ENCODE results near the gene TIMP3. TPM values are rescaled to one million over a fixed set of nuclear protein-coding genes. Genes with fewer than 3 reads are reported as not detected.

The TIMP3 gene
- total and polyA plus RNA-seq, 5 donors = 412 to 893 (median 524) TPM

DNA sequence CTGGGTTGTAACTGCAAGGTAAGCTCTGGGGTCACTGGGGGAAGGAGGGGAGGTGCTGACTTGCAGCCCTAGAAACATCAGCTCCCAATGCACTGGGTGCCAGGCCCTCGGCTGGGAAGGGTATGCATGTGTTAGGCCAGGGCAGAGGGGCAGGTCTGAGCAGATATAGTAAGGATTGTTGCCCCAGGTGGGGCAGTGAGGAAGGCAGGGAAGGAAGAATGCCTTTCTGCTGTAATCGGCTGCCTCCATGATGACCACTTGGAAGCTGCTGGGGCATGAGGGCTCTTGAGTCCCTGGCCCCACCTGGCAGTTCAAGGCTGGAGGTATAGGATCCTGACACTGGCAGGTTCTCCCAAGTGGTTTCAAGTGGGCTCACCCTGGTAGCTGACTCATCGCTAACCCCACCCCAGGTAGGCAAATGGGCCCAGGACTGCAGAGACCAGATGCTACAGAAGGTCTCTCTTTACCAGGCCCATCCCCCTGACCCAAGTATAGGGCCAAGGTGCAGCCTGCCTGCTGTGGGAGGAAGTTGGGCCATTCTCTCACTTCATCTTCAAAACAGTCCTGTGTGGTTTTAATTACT is 56.7 kb downstream of the TIMP3 start:
- peaks cover 9% of the 10 kb centered on the region for H3K4me1 ChIP-seq (ENCODE audit: control insufficient read depth, insufficient read depth, low read length)
- ATAC-seq (no peak), DNase-seq (no peak)
- no peaks in the 10 kb centered on the region for H3K27me3 ChIP-seq (ENCODE audit: control insufficient read depth, insufficient read depth)
- no peak overlapping the region for H3K4me3 ChIP-seq (ENCODE audit: low read length)
- intact Hi-C loops (cut with DNase I) = loop anchor here in 2 of 4 donors (10.0 kb wide), 1 partner anchor 53 kb away; the partner anchor contains the start of gene TIMP3 (in 2 of the 2)
- 81% methylated on average over 3 of the region's 3 CpGs for WGBS
- H3K9me3 ChIP-seq (ENCODE audit: control insufficient read depth, low read length) = no peaks in the 10 kb centered on the region
- H3K27ac ChIP-seq (ENCODE audit: low read length) = no peak overlapping the region

DNA sequence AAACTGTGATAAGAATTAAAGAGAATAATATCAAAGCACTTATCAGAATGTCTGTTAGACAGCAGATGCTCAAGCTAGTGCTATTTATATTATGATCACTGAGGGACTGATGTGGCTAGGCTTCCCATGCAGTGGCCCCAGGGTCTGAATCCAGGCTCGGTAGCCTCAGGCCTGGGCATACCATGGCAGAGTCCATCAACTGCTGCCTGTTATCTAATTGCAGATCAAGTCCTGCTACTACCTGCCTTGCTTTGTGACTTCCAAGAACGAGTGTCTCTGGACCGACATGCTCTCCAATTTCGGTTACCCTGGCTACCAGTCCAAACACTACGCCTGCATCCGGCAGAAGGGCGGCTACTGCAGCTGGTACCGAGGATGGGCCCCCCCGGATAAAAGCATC is 57.5 kb downstream of the TIMP3 start:
- H3K27ac ChIP-seq (ENCODE audit: low read length) = peak overlapping the region; percentile 12
- no peaks in the 10 kb centered on the region for H3K27me3 ChIP-seq (ENCODE audit: control insufficient read depth, insufficient read depth)
- intact Hi-C loops (cut with DNase I) = loop anchor here in 2 of 4 donors (10.0 kb wide), 1 partner anchor 54 kb away; the partner anchor contains the start of gene TIMP3 (in 2 of the 2)
- ATAC-seq (no peak), DNase-seq (no peak)
- H3K9me3 ChIP-seq (ENCODE audit: control insufficient read depth, low read length) = no peaks in the 10 kb centered on the region
- H3K4me3 ChIP-seq (ENCODE audit: low read length) = no peak overlapping the region
- H3K4me1 ChIP-seq (ENCODE audit: control insufficient read depth, insufficient read depth, low read length) = peaks cover 8% of the 10 kb centered on the region
- 78% methylated on average over 9 of the region's 9 CpGs for WGBS

DNA sequence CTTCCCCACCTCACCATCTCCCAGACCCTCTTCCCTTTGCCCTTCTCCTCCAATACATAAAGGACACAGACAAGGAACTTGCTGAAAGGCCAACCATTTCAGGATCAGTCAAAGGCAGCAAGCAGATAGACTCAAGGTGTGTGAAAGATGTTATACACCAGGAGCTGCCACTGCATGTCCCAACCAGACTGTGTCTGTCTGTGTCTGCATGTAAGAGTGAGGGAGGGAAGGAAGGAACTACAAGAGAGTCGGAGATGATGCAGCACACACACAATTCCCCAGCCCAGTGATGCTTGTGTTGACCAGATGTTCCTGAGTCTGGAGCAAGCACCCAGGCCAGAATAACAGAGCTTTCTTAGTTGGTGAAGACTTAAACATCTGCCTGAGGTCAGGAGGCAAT is 58.2 kb downstream of the TIMP3 start:
- DNase-seq = no peak
- H3K4me3 ChIP-seq (ENCODE audit: low read length) = no peak overlapping the region
- peak overlapping the region; percentile 48 for H3K27ac ChIP-seq (ENCODE audit: low read length)
- 76% methylated on average over 1 of the region's 1 CpG for WGBS
- no peak for ATAC-seq
- intact Hi-C loops (cut with DNase I) = loop anchor here in 2 of 4 donors (10.0 kb wide), 1 partner anchor 55 kb away; the partner anchor contains the start of gene TIMP3 (in 2 of the 2)
- H3K27me3 ChIP-seq (ENCODE audit: control insufficient read depth, insufficient read depth) = no peaks in the 10 kb centered on the region
- H3K4me1 ChIP-seq (ENCODE audit: control insufficient read depth, insufficient read depth, low read length) = peaks cover 2% of the 10 kb centered on the region
- no peaks in the 10 kb centered on the region for H3K9me3 ChIP-seq (ENCODE audit: control insufficient read depth, low read length)

DNA sequence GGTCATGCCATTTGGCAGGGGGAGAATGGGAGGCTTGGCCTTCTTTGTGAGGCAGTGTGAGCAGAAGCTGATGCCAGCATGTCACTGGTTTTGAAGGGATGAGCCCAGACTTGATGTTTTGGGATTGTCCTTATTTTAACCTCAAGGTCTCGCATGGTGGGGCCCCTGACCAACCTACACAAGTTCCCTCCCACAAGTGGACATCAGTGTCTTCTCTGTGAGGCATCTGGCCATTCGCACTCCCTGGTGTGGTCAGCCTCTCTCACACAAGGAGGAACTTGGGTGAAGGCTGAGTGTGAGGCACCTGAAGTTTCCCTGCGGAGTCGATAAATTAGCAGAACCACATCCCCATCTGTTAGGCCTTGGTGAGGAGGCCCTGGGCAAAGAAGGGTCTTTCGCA is 59.8 kb downstream of the TIMP3 start:
- H3K27ac ChIP-seq (ENCODE audit: low read length) = no peak overlapping the region
- ATAC-seq = no peak

DNA sequence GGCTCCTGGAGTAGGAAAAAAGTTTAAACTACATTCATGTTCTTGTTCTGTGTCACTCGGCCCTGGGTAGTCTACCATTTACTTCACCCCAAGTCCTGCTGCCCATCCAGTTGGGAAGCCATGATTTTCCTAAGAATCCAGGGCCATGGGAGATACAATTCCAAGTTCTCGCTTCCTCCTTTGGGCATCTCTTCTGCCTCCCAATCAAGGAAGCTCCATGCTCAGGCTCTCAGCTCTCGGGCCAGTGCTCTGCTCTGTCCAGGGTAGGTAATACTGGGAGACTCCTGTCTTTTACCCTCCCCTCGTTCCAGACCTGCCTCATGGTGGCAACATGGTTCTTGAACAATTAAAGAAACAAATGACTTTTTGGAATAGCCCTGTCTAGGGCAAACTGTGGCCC is 60.6 kb downstream of the TIMP3 start:
- DNase-seq (no peak), ATAC-seq (peak in 1 of 2 donors; percentile 6)
- no peaks in the 10 kb centered on the region for H3K4me1 ChIP-seq (ENCODE audit: control insufficient read depth, insufficient read depth, low read length)
- H3K27ac ChIP-seq (ENCODE audit: low read length) = no peak overlapping the region
- H3K9me3 ChIP-seq (ENCODE audit: control insufficient read depth, low read length) = no peaks in the 10 kb centered on the region
- 94% methylated on average over 4 of the region's 4 CpGs for WGBS
- H3K27me3 ChIP-seq (ENCODE audit: control insufficient read depth, insufficient read depth) = no peaks in the 10 kb centered on the region
- intact Hi-C loops (cut with DNase I) = no loop called here
- no peak overlapping the region for H3K4me3 ChIP-seq (ENCODE audit: low read length)

More for the DNA sequence above, 59.8 kb downstream of the TIMP3 start:
- WGBS = 91% methylated on average over 5 of the region's 5 CpGs
- DNase-seq = no peak
- Histone ChIP-seq H3K4me1 (ENCODE audit: control insufficient read depth, insufficient read depth, low read length) (no peaks in the 10 kb centered on the region), H3K4me3 (ENCODE audit: low read length) (no peak overlapping the region), H3K27me3 (ENCODE audit: control insufficient read depth, insufficient read depth) (no peaks in the 10 kb centered on the region), H3K9me3 (ENCODE audit: control insufficient read depth, low read length) (no peaks in the 10 kb centered on the region)
- intact Hi-C loops (cut with DNase I) = no loop called here

DNA sequence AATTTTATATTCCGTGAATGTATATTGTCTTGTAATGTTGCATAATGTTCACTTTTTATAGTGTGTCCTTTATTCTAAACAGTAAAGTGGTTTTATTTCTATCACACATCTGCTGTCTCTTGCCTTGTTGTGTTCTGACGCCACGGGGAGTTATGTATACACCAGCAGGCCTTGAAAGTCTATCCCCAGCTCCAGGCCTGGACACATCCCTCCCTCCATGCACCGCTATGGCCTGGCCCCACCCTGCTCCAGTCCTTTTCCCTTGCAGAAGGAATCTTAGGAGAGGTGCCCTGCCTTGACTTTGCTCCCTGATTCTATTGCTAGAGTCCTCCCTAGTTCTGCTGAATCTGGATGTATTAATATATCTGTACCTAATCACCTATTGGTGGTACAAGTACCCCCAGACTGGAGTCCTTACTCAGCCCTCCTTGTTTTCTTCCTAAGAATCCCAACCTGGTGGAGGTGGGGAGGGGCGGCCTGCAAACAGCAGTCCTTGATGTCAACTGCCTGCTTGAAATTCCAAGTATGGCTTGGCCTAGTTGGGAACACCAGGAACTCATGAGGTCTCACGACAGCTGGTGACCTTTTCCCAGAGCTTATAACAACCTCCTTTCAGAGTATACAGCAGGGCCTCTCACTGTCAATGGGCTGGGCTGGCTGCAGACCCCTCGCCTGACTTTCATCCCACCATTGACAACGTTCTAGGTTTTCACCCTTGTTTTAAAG is 61.6 kb downstream of the TIMP3 start:
- H3K4me1 ChIP-seq (ENCODE audit: control insufficient read depth, insufficient read depth, low read length) = no peaks in the 10 kb centered on the region
- no peaks in the 10 kb centered on the region for H3K27me3 ChIP-seq (ENCODE audit: control insufficient read depth, insufficient read depth)
- H3K9me3 ChIP-seq (ENCODE audit: control insufficient read depth, low read length) = no peaks in the 10 kb centered on the region
- H3K27ac ChIP-seq (ENCODE audit: low read length) = no peak overlapping the region
- intact Hi-C loops (cut with DNase I) = no loop called here
- DNase-seq (no peak), ATAC-seq (peak; percentile 12 to 33)
- no peak overlapping the region for H3K4me3 ChIP-seq (ENCODE audit: low read length)
- WGBS = 80% methylated on average over 8 of the region's 8 CpGs

DNA sequence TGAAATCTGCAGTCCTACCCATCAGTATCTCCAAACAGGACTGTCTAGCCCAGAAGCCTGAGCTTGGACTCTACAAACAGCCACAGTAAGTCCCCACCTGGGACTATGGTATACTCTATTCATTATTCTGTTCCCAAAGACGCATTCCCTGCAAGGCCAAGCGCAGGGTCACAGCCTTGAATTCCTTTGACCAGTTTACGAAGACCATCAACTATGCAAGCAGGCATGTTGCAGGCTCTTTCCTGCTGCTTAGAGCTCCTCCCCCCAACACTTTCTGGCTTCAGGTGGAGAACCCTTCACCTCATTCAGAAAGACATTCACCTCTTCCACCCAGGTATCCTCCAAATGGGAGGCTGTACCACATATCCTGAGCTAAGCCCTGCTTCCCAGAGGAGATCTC is 62.5 kb downstream of the TIMP3 start:
- Histone ChIP-seq H3K9me3 (ENCODE audit: control insufficient read depth, low read length) (no peaks in the 10 kb centered on the region), H3K4me1 (ENCODE audit: control insufficient read depth, insufficient read depth, low read length) (no peaks in the 10 kb centered on the region), H3K27me3 (ENCODE audit: control insufficient read depth, insufficient read depth) (no peaks in the 10 kb centered on the region), H3K4me3 (ENCODE audit: low read length) (no peak overlapping the region), H3K27ac (ENCODE audit: low read length) (no peak overlapping the region)
- peak; percentile 15 to 20 for ATAC-seq
- intact Hi-C loops (cut with DNase I) = no loop called here
- no peak for DNase-seq
- WGBS = 87% methylated on average over 3 of the region's 3 CpGs

DNA sequence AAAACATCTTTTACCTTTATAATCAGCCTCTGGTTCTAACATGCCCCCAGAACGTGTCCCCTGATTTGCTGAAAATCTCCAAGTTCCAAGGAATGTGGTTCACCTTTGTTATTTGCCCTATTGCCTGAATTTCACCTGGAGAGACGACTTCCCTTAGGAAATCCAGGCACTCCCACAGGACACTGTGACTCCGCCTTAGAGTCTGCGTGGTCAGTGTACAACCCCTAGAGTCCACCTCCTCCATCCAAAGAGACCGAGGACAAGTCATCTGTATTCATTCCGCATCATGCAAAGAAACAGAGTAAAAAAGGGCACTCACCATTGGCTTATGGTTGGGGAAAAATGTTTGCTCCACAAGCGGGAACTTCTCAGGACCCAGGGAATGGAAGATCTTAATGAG is 63.1 kb downstream of the TIMP3 start:
- ATAC-seq (peak in 1 of 2 donors; percentile 28), DNase-seq (no peak)
- Histone ChIP-seq H3K4me1 (ENCODE audit: control insufficient read depth, insufficient read depth, low read length) (no peaks in the 10 kb centered on the region), H3K9me3 (ENCODE audit: control insufficient read depth, low read length) (no peaks in the 10 kb centered on the region), H3K27me3 (ENCODE audit: control insufficient read depth, insufficient read depth) (no peaks in the 10 kb centered on the region), H3K4me3 (ENCODE audit: low read length) (no peak overlapping the region), H3K27ac (ENCODE audit: low read length) (no peak overlapping the region)
- intact Hi-C loops (cut with DNase I) = no loop called here
- WGBS = 88% methylated on average over 7 of the region's 7 CpGs

DNA sequence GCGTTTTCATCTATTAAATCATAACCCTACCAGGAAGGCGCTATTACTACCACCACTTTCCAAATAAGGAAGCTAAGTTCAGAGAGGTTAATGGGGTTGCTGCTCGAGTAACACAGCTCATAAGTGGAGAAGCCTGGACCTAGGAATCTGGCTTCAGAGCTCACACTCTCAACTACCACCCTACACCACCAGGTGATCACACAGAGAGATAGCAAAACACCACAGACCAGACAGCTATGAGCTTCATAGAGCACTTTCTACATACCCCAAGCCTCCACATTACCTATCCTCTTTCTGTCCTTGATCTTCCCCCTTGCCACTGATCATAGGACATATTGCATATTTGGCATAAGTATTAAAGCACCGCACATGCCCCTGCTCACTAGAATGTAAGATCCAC is 65.4 kb downstream of the TIMP3 start:
- no peaks in the 10 kb centered on the region for H3K27me3 ChIP-seq (ENCODE audit: control insufficient read depth, insufficient read depth)
- no peak overlapping the region for H3K27ac ChIP-seq (ENCODE audit: low read length)
- intact Hi-C loops (cut with DNase I) = no loop called here
- 88% methylated on average over 4 of the region's 4 CpGs for WGBS
- no peak for ATAC-seq
- no peaks in the 10 kb centered on the region for H3K9me3 ChIP-seq (ENCODE audit: control insufficient read depth, low read length)
- H3K4me1 ChIP-seq (ENCODE audit: control insufficient read depth, insufficient read depth, low read length) = no peaks in the 10 kb centered on the region
- DNase-seq = no peak
- H3K4me3 ChIP-seq (ENCODE audit: low read length) = no peak overlapping the region

DNA sequence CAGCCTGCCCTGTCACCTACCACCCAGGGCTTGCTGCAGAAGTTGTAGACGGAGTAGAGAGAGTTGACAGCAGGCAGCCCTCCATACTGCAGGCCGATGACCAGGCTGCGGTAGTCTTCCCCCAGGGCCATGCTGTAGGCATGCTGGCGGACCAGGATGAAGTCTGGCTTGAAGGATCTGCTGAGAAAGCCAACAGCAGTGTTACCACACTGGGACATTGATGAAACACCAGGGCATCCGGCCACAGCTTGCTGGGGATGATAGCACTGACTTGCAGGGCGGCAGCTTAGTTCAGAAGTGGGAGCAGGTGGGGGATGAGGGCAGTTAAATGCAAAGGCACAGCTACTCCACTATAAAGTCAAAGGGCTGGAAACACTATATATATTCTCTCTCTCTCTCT is 67.4 kb downstream of the TIMP3 start:
- H3K27ac ChIP-seq (ENCODE audit: low read length) = no peak overlapping the region
- peak in 1 of 2 donors; percentile 29 for ATAC-seq

DNA sequence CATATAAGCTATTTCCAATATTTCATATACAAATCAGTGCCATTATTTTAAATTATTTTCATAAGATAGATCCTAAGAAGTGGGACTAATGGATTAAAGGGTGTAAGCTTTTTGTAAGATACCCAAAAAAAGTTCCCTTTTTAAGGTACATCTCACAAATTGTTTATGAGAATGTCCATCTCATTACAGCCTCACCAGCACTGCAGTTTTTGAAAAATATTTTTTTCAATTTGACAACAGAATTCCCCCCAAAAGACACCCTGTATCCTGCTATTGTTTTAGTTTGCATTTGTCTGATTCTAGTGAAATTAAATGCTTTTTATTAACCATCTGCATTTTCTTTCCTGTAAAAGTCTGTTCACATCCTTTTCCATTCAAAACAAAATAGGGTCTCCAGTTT is 69.0 kb downstream of the TIMP3 start:
- no peak for ATAC-seq
- Histone ChIP-seq H3K27ac (ENCODE audit: low read length) (no peak overlapping the region), H3K4me1 (ENCODE audit: control insufficient read depth, insufficient read depth, low read length) (no peaks in the 10 kb centered on the region), H3K4me3 (ENCODE audit: low read length) (no peak overlapping the region), H3K27me3 (ENCODE audit: control insufficient read depth, insufficient read depth) (no peaks in the 10 kb centered on the region), H3K9me3 (ENCODE audit: control insufficient read depth, low read length) (no peaks in the 10 kb centered on the region)
- DNase-seq = no peak
- intact Hi-C loops (cut with DNase I) = no loop called here

More for the DNA sequence above, 67.4 kb downstream of the TIMP3 start:
- no peak for DNase-seq
- Histone ChIP-seq H3K27me3 (ENCODE audit: control insufficient read depth, insufficient read depth) (no peaks in the 10 kb centered on the region), H3K4me3 (ENCODE audit: low read length) (no peak overlapping the region), H3K9me3 (ENCODE audit: control insufficient read depth, low read length) (no peaks in the 10 kb centered on the region), H3K4me1 (ENCODE audit: control insufficient read depth, insufficient read depth, low read length) (no peaks in the 10 kb centered on the region)
- 81% methylated on average over 6 of the region's 6 CpGs for WGBS
- intact Hi-C loops (cut with DNase I) = no loop called here

All from right cardiac atrium (tissue), 5 donors.